HFF-Myc (cell line): ENCODE measurements around the gene RALGAPB.

Experiments
- DNase-seq: peaks from one replicate; pipeline ENCODE4 v3.0.0-alpha.2; 2011; ENCODE audit warnings: low read depth; ENCODE audit errors: extremely low read depth
- H3K4me3 ChIP-seq: replicated peaks from 2 replicates; pipeline ENCODE4 v1.5.1; 2011; ENCODE audit warnings: low read depth, mild to moderate bottlenecking, control low read depth, low read length
- TF ChIP-seq, protein P1 (sequence below): IDR thresholded peaks from 2 replicates; pipeline ENCODE4 v1.5.1; 2012; ENCODE audit warnings: mild to moderate bottlenecking, low read depth, low read length, control low read depth; ENCODE audit errors: missing control alignments

RALGAPB gene

DNA sequence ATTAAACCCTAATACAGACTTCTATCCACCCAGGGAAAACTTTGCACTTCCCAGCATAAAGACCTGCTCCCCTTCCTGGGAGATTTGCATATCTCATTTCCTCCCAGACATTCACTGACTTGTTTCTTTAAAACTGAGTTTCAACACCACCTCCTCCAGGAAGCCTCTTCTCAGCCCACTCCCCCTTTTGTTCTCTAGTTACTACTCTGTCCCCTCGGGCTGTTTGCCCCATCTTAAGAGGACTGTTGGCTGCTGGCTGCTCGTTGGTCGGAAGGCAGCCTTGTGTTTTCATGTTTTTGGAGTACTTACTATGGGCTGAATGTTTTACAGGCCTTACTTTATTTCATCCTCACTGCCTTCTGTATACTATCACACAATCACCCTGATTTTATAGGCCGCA, 135.5 kb downstream of the RALGAPB start:
- no peak for DNase-seq
- TF ChIP-seq, protein P1, sequence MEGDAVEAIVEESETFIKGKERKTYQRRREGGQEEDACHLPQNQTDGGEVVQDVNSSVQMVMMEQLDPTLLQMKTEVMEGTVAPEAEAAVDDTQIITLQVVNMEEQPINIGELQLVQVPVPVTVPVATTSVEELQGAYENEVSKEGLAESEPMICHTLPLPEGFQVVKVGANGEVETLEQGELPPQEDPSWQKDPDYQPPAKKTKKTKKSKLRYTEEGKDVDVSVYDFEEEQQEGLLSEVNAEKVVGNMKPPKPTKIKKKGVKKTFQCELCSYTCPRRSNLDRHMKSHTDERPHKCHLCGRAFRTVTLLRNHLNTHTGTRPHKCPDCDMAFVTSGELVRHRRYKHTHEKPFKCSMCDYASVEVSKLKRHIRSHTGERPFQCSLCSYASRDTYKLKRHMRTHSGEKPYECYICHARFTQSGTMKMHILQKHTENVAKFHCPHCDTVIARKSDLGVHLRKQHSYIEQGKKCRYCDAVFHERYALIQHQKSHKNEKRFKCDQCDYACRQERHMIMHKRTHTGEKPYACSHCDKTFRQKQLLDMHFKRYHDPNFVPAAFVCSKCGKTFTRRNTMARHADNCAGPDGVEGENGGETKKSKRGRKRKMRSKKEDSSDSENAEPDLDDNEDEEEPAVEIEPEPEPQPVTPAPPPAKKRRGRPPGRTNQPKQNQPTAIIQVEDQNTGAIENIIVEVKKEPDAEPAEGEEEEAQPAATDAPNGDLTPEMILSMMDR = no peak
- H3K4me3 ChIP-seq = no peak overlapping the region

DNA sequence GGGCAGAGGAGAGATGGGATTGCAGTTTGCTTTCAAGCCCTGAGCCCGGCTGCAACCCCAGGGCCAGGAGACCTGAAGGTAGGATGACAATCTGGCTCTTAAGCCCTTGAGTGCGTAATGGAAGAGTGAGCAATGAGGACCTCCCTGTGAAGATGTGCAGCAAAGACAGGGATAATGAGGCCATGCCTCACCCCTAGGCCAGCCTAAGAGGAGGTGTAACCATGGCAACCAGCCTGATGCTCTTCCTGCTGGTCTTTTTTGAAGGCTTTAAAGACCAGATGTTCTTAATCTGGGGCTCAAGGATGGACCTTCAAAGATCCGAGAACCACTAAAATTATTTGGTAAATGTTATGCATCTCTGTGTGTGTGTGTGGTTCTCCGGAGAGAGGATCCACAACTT, 137.2 kb downstream of the RALGAPB start:
- TF ChIP-seq, protein P1 = no peak

DNA sequence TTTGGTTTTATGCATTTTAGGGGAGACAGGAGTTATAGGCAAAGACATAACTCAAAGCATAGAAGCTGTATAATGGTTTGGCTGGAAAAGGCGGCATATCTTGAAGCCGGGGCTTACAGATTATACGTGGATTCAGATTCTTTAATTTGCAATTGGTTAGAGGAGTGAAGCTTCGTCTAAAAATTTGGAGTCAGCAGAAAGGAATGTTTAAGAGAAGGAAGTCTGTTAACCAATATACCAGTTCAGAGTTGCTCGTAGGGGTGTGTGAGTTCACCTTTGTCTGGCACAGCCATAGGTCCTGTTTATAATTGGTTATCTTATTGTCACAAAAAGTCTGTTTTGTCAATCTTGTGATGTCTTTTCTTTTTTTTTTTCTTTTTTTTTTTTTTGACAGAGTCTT, 137.9 kb downstream of the RALGAPB start:
- TF ChIP-seq, protein P1 = no peak
- no peak for DNase-seq
- no peak overlapping the region for H3K4me3 ChIP-seq

More for the DNA sequence above, 137.2 kb downstream of the RALGAPB start:
- no peak overlapping the region for H3K4me3 ChIP-seq
- peak; percentile 11 for DNase-seq

DNA sequence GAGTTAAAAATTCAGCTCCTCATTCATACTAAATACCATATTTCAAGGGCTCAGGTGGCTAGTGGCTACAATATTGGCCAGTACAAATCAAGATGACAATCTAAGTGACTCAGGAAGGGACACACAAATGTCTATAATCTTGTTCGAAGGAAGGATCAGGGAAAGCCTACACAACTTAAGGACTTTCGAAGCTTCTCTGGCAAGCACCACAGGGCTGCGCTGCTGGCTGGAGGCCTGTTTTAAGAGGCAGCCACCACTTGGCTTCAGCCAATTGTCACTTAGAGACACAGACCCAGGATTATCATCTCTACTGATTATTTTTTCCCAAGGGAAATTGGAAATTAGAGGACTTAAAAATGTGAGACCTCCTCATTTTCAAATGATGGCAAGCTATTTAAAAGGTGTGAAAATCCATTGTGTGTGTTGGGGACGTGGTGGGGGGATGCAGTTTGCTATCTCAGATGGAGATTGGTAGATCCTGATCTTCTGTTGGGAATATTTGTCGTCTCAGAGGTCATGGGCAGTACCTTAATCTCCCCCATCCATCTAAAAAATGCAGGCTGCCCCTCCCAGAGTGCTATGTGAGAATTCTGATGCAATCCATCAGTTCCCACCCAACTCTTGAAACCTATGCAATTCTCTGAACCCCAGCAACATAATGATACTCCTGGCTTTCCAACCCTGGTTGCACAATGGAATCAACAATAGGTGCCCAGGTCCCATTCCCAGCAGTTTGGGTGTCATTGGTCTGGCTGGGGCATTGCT, 140.3 kb downstream of the RALGAPB start:
- DNase-seq = no peak
- TF ChIP-seq, protein P1 = no peak
- H3K4me3 ChIP-seq = no peak overlapping the region

DNA sequence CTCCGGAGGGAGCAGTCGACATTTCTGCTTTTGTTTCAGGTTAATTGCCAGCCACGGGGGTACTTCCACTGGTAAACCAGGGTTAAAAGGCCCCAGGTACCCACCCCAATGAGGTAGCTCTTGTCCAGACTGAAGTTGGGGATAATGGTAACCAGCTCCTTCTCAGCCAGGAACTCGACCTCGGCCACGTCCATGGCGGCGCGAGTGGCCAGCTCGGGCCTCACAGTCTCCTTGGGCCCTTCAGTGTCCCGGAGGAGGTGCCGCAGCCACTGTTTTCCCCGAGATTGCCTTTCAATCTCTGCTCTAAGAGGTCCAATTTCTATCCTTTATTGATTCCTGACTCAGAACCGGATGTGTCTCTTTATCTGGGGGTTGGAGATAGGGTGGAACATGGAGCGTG, 142.6 kb downstream of the RALGAPB start:
- no peak for DNase-seq
- TF ChIP-seq, protein P1 = no peak
- H3K4me3 ChIP-seq = no peak overlapping the region

DNA sequence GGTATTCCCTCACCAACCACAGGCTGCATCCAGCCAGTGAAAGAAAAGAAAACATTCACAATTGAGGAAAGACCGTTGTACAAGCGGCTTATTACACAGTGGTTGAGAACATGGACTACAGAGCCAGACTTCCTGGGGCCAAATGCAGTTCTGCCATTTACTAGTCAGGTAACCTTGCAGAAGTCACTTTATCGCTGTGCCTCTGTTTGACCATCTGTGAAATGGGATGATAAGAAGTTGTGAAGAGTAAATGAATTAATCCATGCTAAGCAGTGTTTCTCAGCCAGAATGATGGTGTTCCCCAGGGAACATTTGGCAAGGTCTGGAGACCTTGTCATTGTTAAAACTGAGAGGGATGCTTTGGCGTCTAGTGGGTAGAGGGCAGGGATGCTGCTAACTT, 143.8 kb downstream of the RALGAPB start:
- TF ChIP-seq, protein P1 = no peak
- no peak overlapping the region for H3K4me3 ChIP-seq
- DNase-seq = no peak
